OCI-LY3 (cell line): ENCODE data around the gene MAB21L4.

Source experiments
- H2AFZ ChIP-seq: fragments of 200-600, 300-600 bp; shearing (Covaris generic); 2 replicates; pipeline ENCODE4 v1.6.0; 2014; ENCODE audit warnings: antibody characterized with exemption, low read depth, low read length
- H3K27ac ChIP-seq: fragments of 200-600, 300-600 bp; sonication (generic); 2 replicates; pipeline ENCODE4 v1.5.1; 2014; ENCODE audit warnings: mild to moderate bottlenecking, low read length, moderate library complexity, mixed read lengths
- H3K27me3 ChIP-seq: fragments of 200-600, 300-600 bp; sonication (generic); 2 replicates; pipeline ENCODE4 v1.6.1; 2014; ENCODE audit warnings: low read depth, low read length, mixed read lengths
- H3K36me3 ChIP-seq: fragments of 200-600, 300-600 bp; sonication (generic); replicated peaks from 2 replicates; pipeline ENCODE3; 2014; ENCODE audit warnings: low read depth, low read length, mixed read lengths
- H3K4me1 ChIP-seq: fragments of 300-600, 200-600 bp; sonication (generic); 2 replicates; pipeline ENCODE4 v1.6.1; 2014; ENCODE audit warnings: low read length, mixed read lengths
- H3K4me2 ChIP-seq: fragments of 200-600, 300-600 bp; sonication (generic); 2 replicates; pipeline ENCODE4 v1.6.1; 2014; ENCODE audit warnings: low read length, mixed read lengths
- H3K4me3 ChIP-seq: fragments of 300-600, 200-600 bp; sonication (generic); 2 replicates; pipeline ENCODE4 v1.5.1; 2014; ENCODE audit warnings: antibody characterized with exemption, mild to moderate bottlenecking, low read length, moderate library complexity
- H3K79me2 ChIP-seq: fragments of 300-600, 200-600 bp; shearing (Covaris generic); 2 replicates; pipeline ENCODE4 v1.6.1; 2014; ENCODE audit warnings: mild to moderate bottlenecking, low read length, mixed read lengths
- H3K9ac ChIP-seq: fragments of 300-600, 200-600 bp; shearing (Covaris generic); 2 replicates; pipeline ENCODE4 v1.6.0; 2014; ENCODE audit warnings: mild to moderate bottlenecking, low read length, moderate library complexity
- H3K9me3 ChIP-seq: fragments of 200-600, 300-600 bp; shearing (Covaris generic); 2 replicates; pipeline ENCODE4 v1.6.1; 2014; ENCODE audit warnings: low read length, mixed read lengths; ENCODE audit not compliant: insufficient read depth
- H4K20me1 ChIP-seq: fragments of 200-600, 300-600 bp; sonication (generic); 2 replicates; pipeline ENCODE4 v1.6.1; 2016; ENCODE audit warnings: low read length, mixed read lengths; ENCODE audit not compliant: insufficient read depth
- CTCF ChIP-seq: fragments of 200-600, 300-600 bp; sonication (generic); IDR thresholded peaks from 2 replicates; pipeline ENCODE4 v1.5.1; 2014; ENCODE audit warnings: antibody characterized with exemption, low read length, low read depth
- EZH2phosphoT487 ChIP-seq: fragments of 200-600 bp; shearing (Covaris generic); IDR thresholded peaks from 2 replicates; pipeline ENCODE4 v1.6.1; 2018; ENCODE audit warnings: antibody characterized with exemption, mixed run types, low read depth

MAB21L4 gene

DNA sequence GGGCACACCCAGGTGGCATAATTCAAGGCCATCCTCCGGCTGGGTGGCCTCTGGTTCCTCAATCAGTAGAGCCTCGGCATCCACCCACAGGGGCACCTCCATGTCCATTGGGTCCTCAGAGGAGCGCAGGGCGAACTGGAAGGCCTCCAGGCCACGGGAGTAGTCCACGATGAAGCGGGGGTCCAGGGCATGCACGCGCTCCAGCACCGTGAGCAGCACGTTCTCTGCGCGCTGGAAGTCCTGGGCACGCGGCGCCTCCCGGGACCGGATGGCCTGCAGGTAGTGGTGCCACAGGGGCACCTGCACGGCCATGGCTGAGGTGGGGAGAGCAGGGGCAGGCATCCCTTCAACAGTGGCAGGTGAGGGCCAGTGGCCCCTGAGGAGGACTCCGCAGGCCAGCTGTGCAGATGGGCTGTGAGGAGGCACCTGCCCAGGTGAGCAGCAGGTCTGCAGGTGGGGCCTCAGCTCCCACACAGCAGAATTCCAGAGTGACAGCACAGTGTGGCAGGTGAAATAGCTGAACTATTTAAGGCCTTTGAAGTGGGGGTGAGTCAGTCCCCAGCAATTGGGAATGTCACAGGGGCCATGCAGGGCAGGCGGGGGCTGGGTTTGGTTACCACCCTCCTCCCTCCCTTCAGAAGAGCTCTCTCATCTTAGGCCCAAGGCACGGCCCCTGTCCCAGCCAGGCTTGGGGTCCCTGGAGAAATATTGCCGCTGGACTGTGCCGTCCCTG lies at the start of gene MAB21L4:
TSS of gene MAB21L4 (minus strand) at position 501 of the 733 bp plus-strand sequence. CDS start at position 342, 159 bp downstream.
- no peaks in the 10 kb centered on the region for H3K4me1 ChIP-seq
- H2AFZ ChIP-seq: no peak within 1 kb of the TSS
- no peaks in the 10 kb centered on the region for H3K27me3 ChIP-seq
- H3K27ac ChIP-seq: no peak within 1 kb of the TSS
- H3K36me3 ChIP-seq: no peaks in the 10 kb centered on the region
- H3K4me2 ChIP-seq: no peak within 1 kb of the TSS
- H3K4me3 ChIP-seq: no peak within 1 kb of the TSS
- no peak within 1 kb of the TSS for H3K9ac ChIP-seq
- no peaks in the 10 kb centered on the region for H3K9me3 ChIP-seq
- no peaks in the 10 kb centered on the region for H4K20me1 ChIP-seq
- TF ChIP-seq EZH2phosphoT487: no peak
- no peak for TF ChIP-seq CTCF
- H3K79me2 ChIP-seq: no peaks in the 10 kb centered on the region

- H3K9ac ChIP-seq: no peak overlapping the region
- H4K20me1 ChIP-seq: no peaks in the 10 kb centered on the region
- H3K4me3 ChIP-seq: no peak overlapping the region
- H3K36me3 ChIP-seq: no peaks in the 10 kb centered on the region
- H3K4me2 ChIP-seq: no peak overlapping the region
- no peaks in the 10 kb centered on the region for H3K9me3 ChIP-seq
- no peaks in the 10 kb centered on the region for H3K4me1 ChIP-seq
- peaks cover 5% of the 10 kb centered on the region; the same call in 1 of the 2 replicates for H3K27me3 ChIP-seq
- TF ChIP-seq CTCF (no peak), EZH2phosphoT487 (no peak)
- H3K27ac ChIP-seq: no peak overlapping the region
- no peak overlapping the region for H2AFZ ChIP-seq
- no peaks in the 10 kb centered on the region for H3K79me2 ChIP-seq
These were observed 40.1 kb upstream of the MAB21L4 start for GRCh38 chr2:240936106-240936505.

- TF ChIP-seq CTCF: no peak
- no peak for TF ChIP-seq EZH2phosphoT487
These were observed 39.3 kb upstream of the MAB21L4 start for GRCh38 chr2:240935103-240935876.

GRCh38 chr2:240934701-240935102 lies 38.7 kb upstream of the MAB21L4 start:
- Histone ChIP-seq H3K9me3 (no peaks in the 10 kb centered on the region), H2AFZ (no peak overlapping the region), H3K4me2 (no peak overlapping the region), H3K4me1 (no peaks in the 10 kb centered on the region), H3K9ac (no peak overlapping the region), H3K79me2 (no peaks in the 10 kb centered on the region), H3K27ac (no peak overlapping the region), H4K20me1 (no peaks in the 10 kb centered on the region), H3K36me3 (no peaks in the 10 kb centered on the region), H3K4me3 (no peak overlapping the region), H3K27me3 (peaks cover 5% of the 10 kb centered on the region; the same call in 1 of the 2 replicates)
- TF ChIP-seq CTCF (no peak), EZH2phosphoT487 (no peak)

More at GRCh38 chr2:240935103-240935876, 39.3 kb upstream of the MAB21L4 start:
- Histone ChIP-seq H3K9ac (no peak overlapping the region), H3K4me1 (no peaks in the 10 kb centered on the region), H4K20me1 (no peaks in the 10 kb centered on the region), H3K9me3 (no peaks in the 10 kb centered on the region), H3K4me3 (no peak overlapping the region), H3K4me2 (no peak overlapping the region), H3K27me3 (peaks cover 5% of the 10 kb centered on the region; the same call in 1 of the 2 replicates), H3K36me3 (no peaks in the 10 kb centered on the region), H3K79me2 (no peaks in the 10 kb centered on the region), H3K27ac (no peak overlapping the region), H2AFZ (no peak overlapping the region)
